GM19324 (cell line): ENCODE results near the gene APLP1.
"Not testable (repeated sequence)": the region's sequence is repeated elsewhere in the genome, so short reads cannot be mapped to it uniquely, and the experiment has no call there.

Experiments used
- ATAC-seq: cut with Tn5 transposase; IDR thresholded peaks from one replicate; pipeline ENCODE4 v1.9.1; 2021; ENCODE audit warnings: mild to moderate bottlenecking, moderate library complexity; ENCODE audit not compliant: unreplicated experiment, low FRiP score

APLP1 gene

DNA sequence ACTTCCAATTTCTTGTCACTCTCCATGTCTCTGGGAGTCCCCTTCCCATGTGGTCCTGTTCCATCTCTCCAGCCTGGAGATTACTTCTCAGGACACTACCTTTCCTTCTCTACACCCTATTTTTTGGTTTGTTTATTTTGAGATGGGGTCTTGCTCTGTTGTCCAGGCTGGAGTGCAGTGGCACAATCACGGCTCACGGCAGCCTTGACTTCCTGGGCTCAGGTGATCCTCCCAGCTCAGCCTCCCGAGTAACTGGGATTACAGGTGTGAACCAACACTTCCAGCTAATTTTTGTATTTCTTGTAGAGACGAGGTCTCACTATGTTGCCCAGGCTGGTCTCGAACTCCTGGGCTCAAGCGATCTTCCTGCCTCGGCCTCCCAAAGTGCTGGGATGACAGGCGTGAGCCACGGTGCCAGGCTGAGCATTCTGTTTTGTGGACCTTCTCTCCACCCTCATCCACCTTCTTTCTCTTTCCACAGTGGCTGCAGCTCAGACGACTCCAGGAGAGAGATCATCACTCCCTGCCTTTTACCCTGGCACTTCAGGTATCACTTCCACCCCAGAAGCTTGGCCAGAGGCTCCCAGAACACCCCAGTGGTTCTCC is 34.6 kb downstream of the APLP1 start:
- ATAC-seq: no peak

DNA sequence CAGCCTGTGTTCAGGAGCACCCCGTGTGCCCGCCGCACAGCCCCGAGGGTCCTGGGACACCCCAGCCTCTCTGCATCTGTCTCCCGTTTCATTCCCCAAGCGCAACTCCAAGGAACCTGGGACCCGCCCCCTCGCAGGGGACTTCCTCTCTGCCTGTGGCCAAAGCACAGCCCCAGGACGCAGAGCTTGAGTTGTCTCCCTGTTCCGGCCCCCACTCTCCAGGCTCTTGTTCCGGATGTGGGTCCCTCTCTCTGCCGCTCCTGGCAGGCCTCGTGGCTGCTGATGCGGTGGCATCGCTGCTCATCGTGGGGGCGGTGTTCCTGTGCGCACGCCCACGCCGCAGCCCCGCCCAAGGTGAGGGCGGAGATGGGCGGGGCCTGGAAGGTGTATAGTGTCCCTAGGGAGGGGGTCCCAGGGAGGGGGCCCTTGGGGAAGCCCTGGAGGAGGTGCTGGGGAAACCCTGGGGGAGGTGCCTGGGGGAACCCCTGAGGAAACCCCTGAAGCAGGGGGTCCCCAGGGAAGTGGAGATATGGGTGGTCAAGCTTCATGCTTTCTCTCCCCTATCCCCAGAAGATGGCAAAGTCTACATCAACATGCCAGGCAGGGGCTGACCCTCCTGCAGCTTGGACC is 35.3 kb downstream of the APLP1 start:
- ATAC-seq: peak; percentile 33

DNA sequence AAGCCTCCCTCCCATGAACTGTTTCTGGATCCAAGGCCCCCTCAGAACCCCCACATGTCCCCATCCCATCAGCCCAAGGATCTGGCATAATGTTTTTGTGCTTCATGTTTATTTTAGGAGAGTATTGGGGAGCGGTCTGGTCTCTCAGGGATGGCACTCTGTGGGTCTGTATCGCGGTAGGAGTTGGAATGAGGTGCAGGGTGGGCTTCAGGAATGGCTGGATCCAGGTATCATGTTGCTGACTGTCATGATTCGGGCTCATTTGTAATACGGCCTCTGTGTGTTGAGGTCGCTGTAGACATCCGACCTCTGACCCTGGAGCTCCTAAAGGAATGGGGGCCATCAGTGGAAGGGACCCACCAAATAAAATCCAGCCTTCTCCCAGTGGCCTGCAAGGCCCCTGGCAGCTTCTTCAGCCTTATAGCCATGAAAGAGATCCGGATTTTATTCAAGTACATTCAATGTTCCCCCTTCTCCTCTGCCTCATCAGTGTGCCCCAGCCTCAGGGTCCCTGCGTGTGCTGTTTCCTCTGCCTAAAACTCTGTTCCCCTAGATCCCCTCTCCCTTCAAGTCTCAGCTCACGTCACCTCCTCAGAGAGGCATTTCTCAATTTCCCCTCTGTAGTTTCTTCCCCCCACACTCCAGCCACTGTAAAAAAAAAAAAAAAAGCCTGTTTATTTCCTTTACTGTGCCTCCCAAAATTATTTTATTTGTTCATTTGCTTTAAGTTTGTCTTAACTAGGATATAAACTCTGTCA is 36.1 kb downstream of the APLP1 start:
- ATAC-seq: no peak

DNA sequence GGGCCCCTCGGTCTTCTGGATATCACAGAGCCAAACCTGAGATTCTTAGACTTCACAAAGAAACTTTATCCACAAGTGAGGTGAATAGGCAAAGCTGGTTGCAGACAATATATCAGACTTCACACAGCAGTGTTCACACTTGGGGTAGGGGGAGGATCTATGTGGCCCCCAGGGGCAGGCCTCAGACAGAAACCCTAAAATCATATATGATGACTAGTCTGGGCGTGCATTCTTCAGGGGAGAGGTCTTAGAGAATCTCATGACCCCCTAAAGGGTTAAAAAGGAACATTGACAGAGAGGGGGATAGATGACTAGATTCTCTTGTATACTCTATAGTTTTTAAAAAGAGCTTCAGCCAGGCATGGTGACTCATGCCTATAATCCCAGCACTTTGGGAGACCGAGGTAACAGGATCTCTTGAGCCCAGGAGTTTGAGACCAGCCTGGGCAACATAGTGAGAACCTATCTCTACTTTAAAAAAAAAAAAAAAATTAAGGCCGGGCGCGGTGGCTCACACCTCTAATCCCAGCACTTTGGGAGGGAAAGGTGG is 36.9 kb downstream of the APLP1 start:
- no peak for ATAC-seq

DNA sequence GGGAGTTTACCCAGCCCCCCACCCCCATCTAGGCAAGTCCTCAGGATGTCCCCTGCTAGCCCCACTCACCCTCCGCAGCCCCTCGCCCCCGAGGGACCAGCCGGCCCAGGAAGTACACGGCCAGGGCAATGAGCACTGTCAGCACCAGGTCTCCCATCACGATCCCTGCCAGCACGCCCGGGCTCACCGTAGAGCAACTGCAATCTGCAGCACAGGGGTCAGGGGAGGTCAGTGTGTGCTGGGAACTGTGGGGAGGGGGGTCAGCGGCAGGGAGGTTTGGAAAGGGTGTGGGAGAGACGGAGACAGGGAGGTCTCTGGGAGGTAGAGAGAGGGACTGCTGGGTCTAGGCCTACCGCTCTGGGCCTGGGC is 39.0 kb downstream of the APLP1 start:
- no peak for ATAC-seq

DNA sequence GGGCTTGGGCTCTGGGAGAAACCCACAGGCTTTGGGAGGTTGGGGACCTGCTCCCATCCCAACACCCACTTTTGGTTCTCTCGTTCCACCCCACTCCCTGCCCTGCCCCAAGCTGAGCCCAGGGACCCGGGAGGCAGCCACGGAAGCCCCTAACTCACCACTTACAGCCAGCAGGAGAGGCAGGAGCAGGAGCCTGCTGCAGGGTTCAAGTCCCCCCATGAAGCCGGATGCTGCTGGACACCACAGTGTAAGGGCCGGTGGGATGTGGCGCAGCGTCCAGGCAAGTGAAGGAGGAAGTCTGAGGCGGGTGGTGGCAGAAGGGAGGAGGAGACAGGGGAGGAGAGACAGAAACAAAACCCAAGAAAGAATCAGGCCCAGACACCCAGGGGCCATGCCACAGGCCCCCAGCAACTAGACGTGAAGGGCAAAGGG is 39.7 kb downstream of the APLP1 start, which contains the start of gene TYROBP:
TYROBP (minus strand) TSS at position 286 of the 432 bp plus-strand sequence; CDS start at position 219, 67 bp downstream.
- ATAC-seq: no peak

DNA sequence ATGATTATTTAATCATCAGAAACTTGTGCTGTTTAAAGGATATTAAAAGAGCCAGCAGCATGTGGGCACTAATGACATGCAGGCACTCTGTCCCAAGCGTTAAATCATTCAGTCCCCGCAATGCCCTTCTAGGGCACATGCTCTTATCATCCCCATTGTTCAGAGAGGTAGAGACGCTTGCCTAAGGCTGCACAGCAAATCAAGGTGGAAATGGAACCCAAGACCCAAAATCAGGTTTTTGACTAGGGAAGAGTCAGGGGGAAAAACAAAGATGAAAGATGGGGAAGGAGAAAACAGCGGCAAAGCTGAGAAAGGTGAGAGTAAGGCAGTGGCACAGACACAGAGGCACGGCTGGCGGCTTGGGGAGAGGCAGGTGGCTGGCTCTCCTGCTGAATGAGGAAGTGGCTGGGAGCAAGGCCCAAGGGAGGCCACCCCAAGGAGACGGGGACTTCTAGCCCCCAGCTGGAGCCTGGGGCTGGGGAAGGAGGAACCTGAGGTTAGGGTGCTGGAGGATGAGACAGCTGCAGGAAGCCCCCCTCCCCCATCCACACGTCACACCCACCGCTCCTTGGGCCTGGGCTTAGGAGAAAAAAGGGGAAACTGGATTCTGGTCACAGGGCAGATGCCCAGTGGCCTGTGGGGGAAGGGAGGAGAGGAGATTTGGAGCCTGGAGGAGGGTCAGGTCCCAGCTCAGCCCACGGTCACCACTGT is 40.8 kb downstream of the APLP1 start:
- no peak for ATAC-seq

DNA sequence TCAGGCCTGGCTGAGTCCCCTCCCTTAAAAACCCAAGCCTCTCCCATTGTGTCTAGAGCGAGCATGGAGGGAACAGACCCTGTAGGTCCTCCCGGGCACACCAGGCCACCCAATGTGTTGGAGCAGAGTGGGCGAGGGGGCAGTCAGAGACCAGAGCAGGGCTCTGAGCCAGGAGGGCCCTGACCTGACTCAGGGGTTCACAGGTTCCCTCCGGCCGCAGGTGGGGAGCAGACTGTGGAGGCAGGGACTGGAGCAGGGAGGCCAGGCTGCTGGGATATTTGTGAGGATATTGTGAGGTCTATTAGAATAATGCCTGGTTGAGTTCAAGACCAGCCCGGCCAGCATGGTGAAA is 41.3 kb downstream of the APLP1 start:
- ATAC-seq: no peak

DNA sequence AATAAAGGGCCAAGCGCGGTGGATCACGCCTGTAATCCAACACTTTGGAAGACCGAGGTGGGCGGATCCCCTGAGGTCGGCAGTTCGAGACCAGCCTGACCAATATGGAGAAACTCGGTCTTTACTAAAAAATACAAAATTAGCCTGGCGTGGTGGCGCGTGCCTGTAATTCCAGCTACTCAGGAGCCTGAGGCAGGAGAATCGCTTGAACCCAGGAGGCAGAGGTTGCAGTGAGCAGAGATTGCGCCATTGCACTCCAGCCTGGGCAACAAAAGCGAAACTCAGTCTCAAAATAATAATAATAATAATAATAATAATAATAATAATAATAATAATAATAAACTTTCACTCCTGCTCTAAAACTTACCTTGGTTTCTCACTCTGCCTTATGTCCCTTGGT is 42.0 kb downstream of the APLP1 start:
- not testable (repeated sequence) for ATAC-seq

DNA sequence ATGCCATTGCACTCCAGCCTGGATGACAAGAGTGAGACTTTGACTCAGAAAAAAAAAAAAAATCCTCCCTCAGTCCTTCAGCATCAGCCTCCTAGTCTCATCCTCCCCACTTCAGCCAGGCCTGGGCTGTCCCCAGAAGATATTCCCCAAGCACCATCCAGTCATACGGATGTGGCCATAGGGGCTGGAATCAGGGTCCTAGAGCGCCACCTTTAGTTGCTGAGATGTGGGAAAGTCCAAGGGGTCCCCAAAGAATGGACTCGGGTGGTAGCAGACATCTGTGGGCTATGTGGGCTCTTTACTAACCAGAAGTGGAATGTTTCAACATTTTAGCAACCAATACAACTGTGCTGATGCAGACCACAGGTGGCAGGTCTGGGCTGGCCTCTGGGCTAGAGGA is 42.8 kb downstream of the APLP1 start:
- ATAC-seq: no peak

DNA sequence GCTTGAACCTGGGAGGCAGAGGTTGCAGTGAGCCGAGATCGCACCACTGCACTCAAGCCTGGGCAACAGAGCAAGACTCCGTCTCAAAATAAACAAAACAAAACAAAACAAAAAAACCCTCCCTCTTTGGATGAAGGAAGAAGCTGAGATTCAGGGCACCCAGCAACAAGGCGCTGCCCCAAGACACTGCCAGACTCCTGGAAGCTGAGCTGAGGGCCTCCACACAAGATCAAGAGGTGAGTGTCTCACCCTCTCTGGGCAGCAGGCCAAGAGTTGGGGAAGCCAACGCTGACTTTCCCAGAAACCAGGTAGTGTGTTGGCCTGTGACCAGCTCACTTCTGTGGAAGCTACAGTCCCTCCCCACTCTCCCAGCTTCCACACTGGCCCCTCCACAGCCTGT is 43.4 kb downstream of the APLP1 start:
- no peak for ATAC-seq

DNA sequence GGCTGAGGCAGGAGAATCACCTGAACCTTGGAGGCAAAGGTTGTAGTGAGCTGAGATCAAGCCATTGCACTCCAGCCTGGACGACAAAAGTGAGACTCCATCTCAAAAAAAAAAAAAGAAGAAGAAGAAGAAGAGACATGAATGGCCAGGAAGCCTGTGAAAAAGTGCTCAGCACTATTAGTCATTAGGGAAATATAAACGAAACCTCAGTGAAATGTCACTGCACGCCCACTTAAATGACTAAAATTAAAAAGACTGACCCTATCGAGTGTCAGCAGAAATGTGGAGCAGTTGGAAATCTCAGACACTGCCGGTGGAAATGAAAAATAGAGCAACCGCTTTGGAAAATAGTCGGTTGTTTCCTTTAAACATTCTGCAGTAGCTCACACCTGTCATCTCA is 45.2 kb downstream of the APLP1 start:
- no peak for ATAC-seq

DNA sequence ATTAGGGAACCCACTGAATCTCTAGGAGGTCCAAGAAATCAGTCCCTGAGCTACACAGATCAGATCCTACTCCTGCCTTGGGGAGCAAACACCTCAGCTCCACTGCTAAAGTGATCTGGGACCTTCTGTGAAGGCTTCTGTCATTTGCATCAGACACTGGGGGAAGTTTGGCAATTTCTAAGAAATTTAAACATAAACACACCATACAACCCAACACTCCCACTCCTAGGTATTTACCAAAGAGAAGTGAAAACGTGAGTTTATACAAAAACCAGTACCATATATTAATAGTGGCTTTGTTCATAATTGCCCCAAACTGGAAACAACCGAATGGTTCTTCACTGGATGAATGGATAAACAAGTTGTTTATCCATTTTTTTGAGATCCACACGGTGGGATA is 47.1 kb downstream of the APLP1 start:
- no peak for ATAC-seq

DNA sequence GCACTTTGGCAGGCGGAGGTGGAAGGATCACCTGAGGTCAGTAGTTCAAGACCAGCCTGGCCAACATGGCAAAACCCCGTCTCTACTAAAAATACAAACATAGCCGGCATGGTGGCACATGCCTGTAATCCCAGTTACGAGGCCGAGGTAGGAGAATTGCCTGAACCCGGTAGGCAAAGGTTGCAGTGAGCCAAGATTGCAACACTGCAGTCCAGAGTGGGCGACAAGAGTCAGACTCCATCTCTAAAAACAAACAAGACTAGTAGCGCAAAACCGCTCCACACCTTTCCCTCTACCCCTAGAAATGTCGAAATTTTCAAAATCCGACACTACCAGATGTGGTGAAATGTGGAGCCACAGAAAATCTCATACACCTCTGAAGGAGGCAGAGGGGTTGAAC is 50.9 kb downstream of the APLP1 start:
- no peak for ATAC-seq

DNA sequence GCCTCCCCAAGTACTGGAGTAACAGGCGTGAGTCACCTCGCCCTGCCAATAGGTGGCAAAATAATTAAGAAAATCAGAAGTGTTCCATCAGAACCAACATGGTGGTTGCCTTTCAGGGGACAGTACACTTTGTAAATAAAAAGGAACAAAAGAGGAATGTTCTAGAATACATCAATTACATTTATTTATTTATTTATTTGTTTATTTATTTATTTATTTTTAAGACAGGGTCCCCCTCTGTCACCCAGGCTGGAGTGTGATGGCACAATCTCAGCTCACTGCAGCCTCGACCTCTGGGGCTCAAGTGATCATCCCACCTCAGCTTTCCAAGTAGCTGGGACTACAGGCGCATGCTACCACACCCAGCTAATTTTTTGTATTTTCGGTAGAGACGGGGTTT is 52.6 kb downstream of the APLP1 start:
- ATAC-seq: no peak

DNA sequence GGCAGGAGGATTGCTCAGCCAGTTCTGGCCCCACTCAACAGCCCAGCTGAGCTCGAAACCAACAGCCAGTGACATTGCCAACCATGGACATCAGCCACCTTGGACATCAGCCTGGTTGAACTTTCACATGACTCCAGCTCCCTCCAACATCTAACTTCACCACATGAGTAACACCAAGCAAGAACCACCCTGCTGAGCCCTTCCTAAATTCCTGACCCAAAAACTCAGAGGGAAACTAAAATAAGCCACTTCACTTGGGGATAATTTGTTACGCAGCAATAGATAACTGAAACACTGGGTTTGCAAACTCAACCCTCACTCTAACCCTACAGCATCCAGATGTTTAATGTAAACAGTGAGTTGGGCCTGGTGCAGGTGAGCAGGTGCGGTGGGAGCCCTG is 57.1 kb downstream of the APLP1 start:
- no peak for ATAC-seq

DNA sequence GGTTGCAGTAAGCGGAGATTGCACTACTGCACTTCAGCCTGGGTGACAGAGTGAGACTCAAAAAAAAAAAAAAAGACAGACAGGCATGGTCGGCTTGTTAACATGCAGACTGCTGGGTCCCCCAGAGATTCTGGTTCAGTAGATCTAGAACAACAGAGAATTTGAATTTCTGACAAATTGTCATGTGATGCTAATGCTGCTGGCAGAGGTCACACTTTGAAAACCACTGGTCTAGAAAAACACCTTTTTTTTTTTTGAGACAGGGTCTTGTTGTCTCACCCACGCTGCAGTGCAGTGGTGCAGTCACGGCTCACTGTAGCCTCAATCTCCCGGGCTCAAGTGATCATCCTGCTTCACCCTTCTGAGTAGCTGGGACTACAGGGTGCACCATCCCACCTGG is 60.1 kb downstream of the APLP1 start:
- no peak for ATAC-seq
